IMR-90 (cell line): ENCODE measurements around the gene TGFB1.

Source experiments
- CHD1 ChIP-seq: IDR thresholded peaks from 2 replicates; pipeline ENCODE4 v1.6.1; 2012; ENCODE audit warnings: low read depth, low read length, improper control_type of control experiment
- CTCF ChIP-seq: conservative IDR thresholded peaks from 2 replicates; pipeline ENCODE4 v1.5.1; 2012; ENCODE audit warnings: mild to moderate bottlenecking, low read depth, low read length, improper control_type of control experiment
- ELK1 ChIP-seq: fragments of 150-350 bp; IDR thresholded peaks from 2 replicates; pipeline ENCODE4 v1.6.1; 2016; ENCODE audit warnings: low read depth, mild to moderate bottlenecking, low read length, moderate library complexity, borderline replicate concordance
- POLR2A ChIP-seq: IDR thresholded peaks from 2 replicates; pipeline ENCODE4 v1.6.1; 2012; ENCODE audit warnings: mild to moderate bottlenecking, low read depth, low read length
- USF2 ChIP-seq: fragments of 150-350 bp; IDR thresholded peaks from 2 replicates; pipeline ENCODE4 v1.6.1; 2017; ENCODE audit warnings: mild to moderate bottlenecking, antibody characterized with exemption, low read length, low read depth

GRCh38 chr19:41352279-41352608 is 1.5 kb downstream of the TGFB1 start:
- TF ChIP-seq CTCF (no peak), USF2 (no peak), CHD1 (no peak), POLR2A (no peak), ELK1 (no peak)
